ENCODE data around the gene RCAN3.
"Not testable (repeated sequence)": the region's sequence is repeated elsewhere in the genome, so short reads cannot be mapped to it uniquely, and the experiment has no call there.

The RCAN3 gene

DNA sequence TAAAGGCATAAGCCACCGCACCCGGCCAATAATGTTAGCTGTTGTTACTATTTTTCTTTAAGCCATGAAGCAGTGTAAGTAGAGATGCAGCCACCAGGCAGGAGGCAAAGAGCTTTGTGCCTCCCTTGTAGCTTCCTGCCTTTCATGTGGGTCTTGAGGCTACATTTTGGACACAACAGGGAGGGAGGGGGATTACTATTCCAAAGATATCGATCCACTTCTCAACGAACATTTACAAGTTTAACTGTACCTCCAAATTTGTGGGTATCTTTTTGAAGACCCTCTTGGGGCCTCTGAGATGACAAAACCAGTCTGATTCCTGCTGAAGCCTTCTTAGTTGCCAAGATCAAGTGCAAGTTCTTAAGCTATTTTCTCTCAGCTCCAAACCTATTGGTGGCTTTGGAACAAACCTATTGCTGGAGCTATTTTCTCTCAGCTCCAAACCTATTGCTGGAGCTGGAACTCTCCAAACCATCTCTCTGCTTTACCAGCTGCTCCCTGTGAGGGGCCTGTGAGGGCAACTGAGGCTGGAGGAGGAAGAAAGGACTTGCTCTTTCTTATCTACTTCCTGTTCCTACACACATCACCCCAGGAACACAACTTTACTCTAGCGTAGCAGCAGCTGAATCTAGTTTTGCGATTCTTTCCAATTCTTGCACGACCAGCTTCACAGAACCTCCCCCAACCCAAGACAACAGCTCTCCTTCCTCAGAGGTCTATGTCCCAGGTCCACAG is 16.1 kb upstream of the RCAN3 start:
- no peak for DNase-seq

GRCh38 chr1:24487455-24487854 is 15.2 kb upstream of the RCAN3 start:
- no peak for DNase-seq

GRCh38 chr1:24488159-24488558 is 14.5 kb upstream of the RCAN3 start:
- not testable (repeated sequence) for DNase-seq

DNA sequence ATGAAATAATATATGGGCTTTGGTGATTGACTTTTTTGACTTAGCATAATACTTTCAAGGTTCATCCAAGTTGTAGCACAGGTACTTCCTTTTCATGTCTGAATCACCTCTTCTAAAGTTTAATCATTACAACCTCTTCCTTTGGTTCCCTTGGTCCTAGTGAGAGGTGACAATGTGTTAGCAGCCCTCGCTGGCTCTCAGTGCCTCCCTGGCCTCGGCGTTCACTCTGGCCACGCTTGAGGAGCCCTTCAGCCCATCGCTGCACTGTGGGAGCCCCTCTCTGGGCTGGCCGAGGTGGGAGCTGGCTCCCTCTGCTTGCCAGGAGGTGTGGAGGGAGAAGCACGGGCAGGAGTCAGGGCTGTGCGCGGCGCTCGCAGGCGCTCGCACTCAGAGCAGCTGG is 13.0 kb upstream of the RCAN3 start:
- DNase-seq: no peak

- no peak for DNase-seq
These were observed 12.4 kb upstream of the RCAN3 start for GRCh38 chr1:24490101-24490781.

DNA sequence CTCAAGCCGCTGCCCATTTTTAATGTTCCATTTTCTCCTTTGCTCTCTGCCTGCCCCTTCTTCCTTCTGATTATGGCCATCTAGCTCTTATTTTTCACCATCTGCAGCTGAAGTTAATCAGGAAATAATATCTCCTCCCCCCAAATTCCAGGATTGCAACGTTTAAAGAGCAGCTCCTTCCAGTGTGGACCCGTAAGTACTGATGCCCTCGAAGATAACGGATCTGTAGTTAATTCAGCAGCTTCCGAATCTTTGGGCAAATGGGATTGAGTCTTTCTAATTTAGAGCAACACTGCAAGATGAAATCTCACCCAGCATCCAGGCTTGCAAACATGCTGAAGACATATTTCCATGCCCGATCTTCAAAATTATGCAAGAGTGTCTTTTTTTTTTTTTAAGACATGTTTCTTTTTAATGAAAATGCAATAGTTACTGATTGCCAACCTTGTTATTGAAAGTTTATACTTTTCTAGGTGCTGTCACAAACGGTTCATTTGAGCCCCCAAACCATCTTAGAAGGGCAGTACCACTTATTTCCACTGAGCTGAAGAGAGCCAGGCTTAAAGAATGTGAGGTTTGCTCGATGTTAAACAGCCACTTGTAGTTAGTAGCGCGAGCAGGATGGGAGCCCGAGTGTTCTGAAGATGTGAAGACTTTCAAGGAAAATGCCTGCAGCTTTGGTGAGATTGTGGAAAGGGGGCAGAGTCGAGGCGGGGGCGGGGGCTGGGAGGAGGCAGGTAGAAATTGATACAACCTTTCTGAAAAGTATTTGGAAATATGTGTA is 10.9 kb upstream of the RCAN3 start:
- DNase-seq: no peak

DNA sequence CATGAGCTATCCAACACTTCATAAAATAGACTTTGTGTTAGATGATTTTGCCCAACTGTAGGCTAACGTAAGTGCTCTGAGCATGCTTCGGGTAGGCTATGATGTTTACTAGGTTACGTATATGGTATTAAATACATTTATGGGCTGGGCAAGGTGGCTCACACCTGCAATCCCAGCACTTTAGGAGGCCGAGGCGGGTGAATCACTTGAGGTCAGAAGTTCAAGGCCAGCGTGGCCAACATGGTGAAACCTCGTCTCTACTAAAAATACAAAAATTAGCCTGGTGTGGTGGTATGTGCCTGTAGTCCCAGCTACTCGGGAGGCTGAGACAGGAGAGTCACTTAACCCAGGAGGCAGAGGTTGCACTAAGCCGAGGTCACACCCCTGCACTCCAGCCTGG is 9.7 kb upstream of the RCAN3 start:
- not testable (repeated sequence) for DNase-seq

DNA sequence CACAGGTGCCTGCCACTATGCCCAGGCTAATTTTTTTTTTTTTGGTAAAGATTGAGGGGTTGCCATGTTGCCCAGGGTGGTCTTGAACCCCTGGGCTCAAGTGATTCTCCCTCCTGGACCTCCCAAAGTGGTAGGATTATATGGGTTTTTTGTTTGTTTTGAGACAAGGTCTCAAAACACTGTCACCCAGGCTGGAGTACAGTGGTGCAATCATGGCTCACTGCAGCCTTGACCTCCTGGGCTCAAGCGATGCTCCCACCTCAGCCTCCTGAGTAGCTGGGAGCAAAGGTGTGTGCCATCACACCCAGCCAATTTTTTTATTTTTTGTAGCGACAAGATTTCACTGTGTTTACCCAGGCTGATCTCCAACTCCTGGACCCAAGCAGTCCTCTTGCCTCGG is 8.9 kb upstream of the RCAN3 start:
- no peak for DNase-seq

DNA sequence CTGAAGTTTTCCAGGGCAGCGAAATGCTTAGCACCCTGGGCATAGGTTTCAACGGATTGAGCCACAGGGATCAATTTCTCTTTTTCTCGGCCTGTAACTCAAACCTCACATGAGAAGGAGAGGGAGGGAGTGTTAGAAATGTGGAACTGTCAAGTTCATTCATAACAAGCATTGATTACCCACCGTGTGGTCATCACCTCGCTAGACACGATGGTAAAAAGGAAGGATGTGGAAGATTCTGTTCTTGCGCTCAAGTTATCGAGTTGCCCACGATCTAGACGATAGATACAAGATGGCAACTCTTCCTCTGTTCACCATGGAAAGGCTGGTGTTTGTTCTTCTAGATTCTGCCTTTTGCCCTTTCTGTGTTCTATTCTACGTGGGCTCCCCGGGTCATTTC is 4.0 kb upstream of the RCAN3 start:
- no peak for DNase-seq

DNA sequence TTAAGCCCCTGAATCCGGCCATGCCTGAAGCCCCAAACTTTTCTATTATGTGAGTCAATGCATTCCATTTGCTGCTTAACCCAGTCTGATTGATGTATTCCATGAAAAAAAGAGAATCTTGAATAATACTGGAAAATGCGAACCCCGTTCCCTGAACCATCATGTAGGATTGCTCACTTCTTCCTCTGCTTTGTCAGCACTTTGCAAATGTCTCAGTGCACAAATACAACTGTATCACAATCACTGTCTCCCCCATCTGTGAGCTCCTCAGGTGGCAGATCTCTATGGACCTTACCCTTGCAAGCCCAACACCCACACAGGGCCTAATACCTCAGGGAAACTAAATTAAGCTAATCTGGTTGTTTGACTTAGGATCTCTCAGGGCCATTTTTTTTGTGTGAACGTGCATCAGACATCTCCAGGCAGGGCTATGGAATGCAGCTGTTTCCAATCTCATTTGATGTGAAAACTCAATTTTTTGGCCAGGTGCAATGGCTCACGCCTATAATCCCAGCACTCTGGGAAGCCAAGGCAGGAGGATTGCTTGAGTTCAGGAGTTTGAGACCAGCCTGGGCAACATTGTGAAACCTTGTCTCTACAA is 2.1 kb upstream of the RCAN3 start:
- no peak for DNase-seq

DNA sequence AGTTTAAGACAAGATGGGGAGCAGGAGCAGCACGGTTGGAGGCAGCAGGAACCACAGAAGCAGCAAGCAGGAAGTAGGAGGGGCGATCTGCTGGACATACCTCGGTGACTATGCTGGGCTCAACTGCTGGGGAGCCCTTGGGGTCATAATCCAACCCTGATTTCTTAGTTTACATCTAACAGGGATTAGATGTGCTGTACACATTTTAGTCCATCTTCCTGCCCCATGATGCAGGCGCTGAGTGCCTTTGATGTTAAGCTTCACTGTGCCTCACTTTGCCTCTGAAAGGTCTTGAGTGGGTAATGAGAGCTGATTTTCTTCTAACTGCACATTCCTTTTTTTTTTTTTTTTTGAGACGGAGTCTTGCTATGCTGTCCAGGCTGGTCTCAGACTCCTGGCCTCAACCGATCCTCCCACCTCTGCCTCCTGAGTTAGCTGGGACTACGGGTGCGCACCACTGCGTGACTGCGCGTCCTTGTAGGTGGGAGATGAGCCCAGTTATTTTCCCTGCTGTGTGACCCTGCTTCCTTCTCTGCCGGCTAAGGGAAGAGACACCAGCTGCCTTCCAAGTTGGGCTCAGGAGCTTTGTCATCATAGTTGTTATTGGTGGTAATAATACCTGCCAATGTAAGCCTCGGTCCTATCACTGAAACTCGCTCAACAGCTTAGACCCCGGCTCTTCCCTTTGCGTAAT is 1.1 kb upstream of the RCAN3 start:
- DNase-seq: peak in 4 of 51 donors; percentile 5 to 34 (median 8)

- DNase-seq: peak in 37 of 51 donors; percentile 11 to 83 (median 46)
These were observed 449 bp upstream of the RCAN3 start for GRCh38 chr1:24502065-24502708.

- DNase-seq: peak in 7 of 51 donors; percentile 7 to 42 (median 28)
These were observed 569 bp downstream of the RCAN3 start for GRCh38 chr1:24503059-24503751.

- peak in 1 of 51 donors; percentile 27 for DNase-seq
These were observed 1.4 kb downstream of the RCAN3 start for GRCh38 chr1:24503870-24504523.

DNA sequence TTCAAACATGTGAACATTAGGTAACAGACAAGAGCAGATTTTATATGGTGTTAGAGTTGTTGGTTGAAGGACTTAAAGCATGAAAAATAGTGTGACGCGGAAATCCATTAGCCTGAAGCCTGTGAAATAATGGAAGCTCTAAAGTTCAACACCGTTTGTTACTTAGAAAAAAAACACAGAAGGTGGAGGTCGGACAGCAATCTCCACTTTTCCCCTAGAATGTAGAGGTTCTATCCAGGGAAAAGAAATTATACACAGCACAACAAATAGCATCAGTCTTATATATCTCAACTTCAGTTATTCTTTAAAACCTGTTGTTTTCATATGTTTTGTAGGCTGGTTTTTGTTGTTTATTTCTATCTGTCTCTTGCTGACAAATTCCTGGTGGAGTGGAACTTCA is 1.9 kb downstream of the RCAN3 start:
- no peak for DNase-seq

DNA sequence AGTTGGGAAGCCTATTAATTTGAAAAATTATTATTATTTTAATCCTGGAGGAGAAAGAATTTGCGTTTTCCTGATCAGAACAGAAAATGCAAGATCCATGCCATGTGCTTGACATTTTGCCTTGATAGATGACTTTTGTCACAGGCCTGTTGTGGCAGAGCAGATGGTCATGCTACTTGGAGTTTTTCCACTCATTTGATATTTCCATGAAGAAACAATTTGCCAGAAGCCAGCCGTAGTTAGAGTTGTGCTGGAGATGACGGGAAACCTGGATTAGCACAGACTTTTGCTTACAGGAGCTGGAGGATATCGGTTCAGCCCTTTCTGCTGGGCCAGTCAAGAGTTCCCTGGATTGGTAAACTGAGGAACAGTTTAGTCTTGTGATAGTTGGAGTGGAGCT is 3.2 kb downstream of the RCAN3 start:
- DNase-seq: peak in 1 of 51 donors; percentile 24

GRCh38 chr1:24506691-24507381 is 4.2 kb downstream of the RCAN3 start:
- no peak for DNase-seq

- DNase-seq: no peak
These were observed 4.8 kb downstream of the RCAN3 start for GRCh38 chr1:24507405-24507804.

DNA sequence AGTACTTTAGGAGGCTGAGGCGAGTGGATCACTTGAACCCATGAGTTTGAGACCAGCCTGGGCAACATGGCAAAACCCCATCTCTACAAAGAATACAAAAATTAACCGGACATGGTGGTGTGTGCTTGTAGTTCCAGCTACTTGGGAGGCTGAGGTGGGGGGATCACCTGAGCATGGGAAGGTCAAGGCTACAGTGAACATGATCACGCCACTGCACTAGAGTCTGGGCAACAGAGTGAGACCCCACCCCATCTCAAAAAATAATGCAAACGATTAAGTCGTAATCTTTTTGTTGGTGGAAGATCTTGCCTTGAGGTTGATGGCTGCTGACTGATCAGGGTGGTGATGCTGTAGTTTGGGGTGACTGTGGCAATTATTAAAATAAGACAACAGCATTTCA is 6.3 kb downstream of the RCAN3 start:
- no peak for DNase-seq
